GM12875 (cell line): ENCODE results near the gene AKT1.

ENCODE experiments used
- H3K4me3 ChIP-seq: one replicate; pipeline ENCODE4 v1.5.1; 2011; ENCODE audit warnings: low read depth, low read length, control low read depth
- CTCF ChIP-seq: IDR thresholded peaks from 2 replicates; pipeline ENCODE4 v1.5.1; 2011; ENCODE audit warnings: low read depth, mild to moderate bottlenecking, control low read depth, inconsistent platforms, low read length, moderate library complexity, borderline replicate concordance; ENCODE audit not compliant: insufficient read depth

The AKT1 gene

GRCh38 chr14:104816616-104816884, 21.0 kb upstream of the AKT1 start:
- H3K4me3 ChIP-seq, result peak overlapping the region; percentile 99
- TF ChIP-seq CTCF, result no peak

- H3K4me3 ChIP-seq, result peak overlapping the region; percentile 99
Measured at GRCh38 chr14:104814701-104815100, 19.2 kb upstream of the AKT1 start.

- no peak for TF ChIP-seq CTCF
- H3K4me3 ChIP-seq, result no peak overlapping the region
Measured at GRCh38 chr14:104813286-104813685, 17.7 kb upstream of the AKT1 start.

- no peak overlapping the region for H3K4me3 ChIP-seq
- no peak for TF ChIP-seq CTCF
Measured at GRCh38 chr14:104810316-104810715, 14.8 kb upstream of the AKT1 start.

GRCh38 chr14:104808456-104808855, 12.9 kb upstream of the AKT1 start:
- no peak overlapping the region for H3K4me3 ChIP-seq
- TF ChIP-seq CTCF, result no peak

- TF ChIP-seq CTCF, result no peak
- no peak overlapping the region for H3K4me3 ChIP-seq
Measured at GRCh38 chr14:104806625-104807465, 11.3 kb upstream of the AKT1 start.

GRCh38 chr14:104805941-104806624, 10.5 kb upstream of the AKT1 start:
- no peak for TF ChIP-seq CTCF
- no peak overlapping the region for H3K4me3 ChIP-seq

GRCh38 chr14:104805326-104805678, 9.8 kb upstream of the AKT1 start:
- H3K4me3 ChIP-seq, result no peak overlapping the region
- TF ChIP-seq CTCF, result no peak
